COR-L47 (cell line): Measurements from ENCODE around the gene ACO2.
"Not testable (repeated sequence)": the region's sequence is repeated elsewhere in the genome, so short reads cannot be mapped to it uniquely, and the experiment has no call there.

ENCODE experiments used
- DNase-seq: peaks from one replicate; lab custom pipeline; 2025; lab: John Stamatoyannopoulos, UW

Gene ACO2

GRCh38 chr22:41572305-41572704, 103.4 kb downstream of the ACO2 start:
- DNase-seq = not testable (repeated sequence)

DNA sequence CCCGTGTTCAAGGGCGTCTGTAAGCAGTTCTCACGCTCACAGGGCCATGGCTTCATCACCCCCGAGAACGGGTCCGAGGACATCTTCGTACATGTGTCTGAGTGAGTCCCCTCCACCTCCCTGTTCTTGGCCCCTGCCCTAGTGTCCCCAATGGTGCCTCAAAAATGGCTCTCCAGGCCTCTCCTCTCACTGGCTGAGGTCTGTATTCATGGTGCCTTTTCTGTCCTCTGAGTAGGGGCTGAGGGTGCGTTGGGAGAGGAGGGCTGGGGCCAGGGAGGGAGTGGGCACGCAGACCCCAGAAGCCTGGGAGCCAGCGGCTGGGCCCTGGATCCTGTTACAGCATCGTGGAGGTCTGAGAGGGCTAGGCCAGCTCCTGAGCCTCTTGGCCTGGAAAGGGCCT, 104.8 kb downstream of the ACO2 start:
- DNase-seq = no peak

- DNase-seq = no peak
Measured at GRCh38 chr22:41574847-41575381, 106.0 kb downstream of the ACO2 start.

DNA sequence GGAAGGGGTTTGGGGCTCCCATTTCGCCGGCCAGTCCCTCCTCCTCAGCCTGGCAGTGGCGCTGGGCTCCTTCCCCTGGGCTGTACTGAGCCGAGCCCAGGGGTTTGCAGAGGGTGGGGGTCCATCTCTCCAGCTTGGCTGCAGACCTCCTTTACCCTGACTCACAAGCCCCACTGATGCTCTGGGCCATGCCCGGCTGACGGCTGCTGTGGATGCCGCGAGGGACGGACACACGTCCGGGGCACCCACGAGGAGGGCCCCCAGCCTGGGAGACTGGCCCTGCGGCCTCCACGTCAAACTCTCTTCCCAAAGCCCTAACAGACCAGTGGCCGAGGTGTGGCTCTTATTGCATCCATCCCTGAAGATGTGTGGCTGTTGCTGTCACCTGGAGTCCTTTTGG, 106.6 kb downstream of the ACO2 start:
- no peak for DNase-seq

DNA sequence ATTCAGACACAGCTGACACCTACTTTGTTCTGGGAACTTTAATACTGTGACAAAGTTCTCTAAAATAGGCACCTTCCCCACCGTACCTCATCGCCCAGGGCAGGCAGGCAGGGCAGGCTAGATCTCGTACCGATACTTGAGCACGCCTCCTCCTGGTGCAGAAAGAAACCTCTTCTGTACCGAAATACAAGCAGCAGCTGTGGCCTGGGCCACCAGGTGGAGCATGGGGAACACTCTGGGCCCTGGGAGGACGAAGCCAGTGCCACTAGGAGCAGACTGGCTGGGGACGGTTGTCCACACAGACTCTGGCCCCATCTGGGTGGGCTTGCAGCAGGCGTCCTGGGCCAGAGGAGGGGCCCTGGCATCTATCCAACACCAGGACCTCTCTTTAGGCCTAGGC, 108.0 kb downstream of the ACO2 start:
- peak; percentile 28 for DNase-seq

GRCh38 chr22:41578114-41578513, 109.2 kb downstream of the ACO2 start:
- DNase-seq = no peak
